Measurements from ENCODE around the gene OPRM1. TPM values are rescaled to one million over a fixed set of nuclear protein-coding genes. Genes with fewer than 3 reads are reported as not detected.
"Not testable (repeated sequence)": the region's sequence is repeated elsewhere in the genome, so short reads cannot be mapped to it uniquely, and the experiment has no call there.

Gene OPRM1
- total RNA-seq, 1 donor from 2014 or later, result 1.2 TPM

DNA sequence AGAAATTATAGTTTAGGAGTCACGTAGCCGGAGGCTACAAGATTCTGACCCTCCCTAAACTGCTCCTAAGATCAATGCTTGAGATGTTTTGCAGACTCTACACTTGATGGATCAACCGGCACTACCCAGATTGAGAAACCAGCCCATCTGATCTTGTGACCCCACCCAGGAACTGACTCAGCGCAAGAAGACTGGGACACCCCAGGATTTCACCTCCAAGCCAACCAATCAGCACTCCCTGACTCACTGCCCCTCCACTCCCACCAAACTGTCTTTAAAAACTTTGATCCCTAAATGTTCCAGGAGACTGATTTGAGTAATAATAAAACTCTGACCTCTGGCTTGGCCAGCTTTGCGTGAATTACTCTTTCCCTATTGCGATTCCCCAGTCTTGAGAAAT lies 99.8 kb downstream of the OPRM1 start:
- FAIRE-seq (no peak), DNase-seq (ENCODE audit: low spot score in 2 of 2) (no peak)

DNA sequence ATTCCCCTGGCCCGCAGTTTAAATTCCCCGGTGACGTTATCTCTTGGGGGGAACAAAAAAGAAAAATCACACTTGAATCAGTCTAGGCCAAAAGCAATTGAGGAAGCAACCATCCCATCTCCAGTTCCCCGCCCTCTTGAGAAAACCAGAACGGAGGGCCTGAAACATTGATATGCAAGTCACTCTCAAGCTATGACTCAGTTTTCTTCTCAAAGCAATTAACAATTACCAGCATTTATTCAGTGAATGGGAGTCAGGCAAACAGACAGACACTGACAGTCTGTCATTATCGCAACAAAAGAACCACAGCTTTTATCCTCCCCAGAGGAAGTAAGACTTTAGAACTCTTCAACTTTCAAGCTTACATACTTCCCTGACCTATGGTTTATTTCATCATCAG lies 100.9 kb downstream of the OPRM1 start:
- DNase-seq (ENCODE audit: low spot score in 2 of 2) (peak in 1 of 2 donors; percentile 6), FAIRE-seq (no peak)

DNA sequence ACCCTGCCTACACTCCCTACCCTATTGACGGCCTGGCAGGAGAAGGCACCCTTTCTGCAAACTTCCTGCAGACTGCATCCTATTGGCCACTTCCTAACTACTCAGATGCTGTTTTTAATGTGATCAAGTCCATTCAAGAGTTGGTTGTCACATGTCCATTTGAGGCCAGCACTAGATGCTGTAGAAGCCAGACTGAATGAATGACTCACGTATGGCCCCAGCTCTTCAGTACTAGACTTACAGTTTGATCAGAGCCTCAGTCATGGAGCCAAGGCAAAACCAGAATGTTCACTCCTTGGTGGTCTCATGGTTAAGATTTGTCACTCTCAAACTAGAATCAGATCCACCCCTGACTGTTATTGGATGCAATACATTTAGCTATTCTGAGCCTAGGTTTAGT lies 101.7 kb downstream of the OPRM1 start:
- FAIRE-seq (no peak), DNase-seq (ENCODE audit: low spot score in 2 of 2) (no peak)

DNA sequence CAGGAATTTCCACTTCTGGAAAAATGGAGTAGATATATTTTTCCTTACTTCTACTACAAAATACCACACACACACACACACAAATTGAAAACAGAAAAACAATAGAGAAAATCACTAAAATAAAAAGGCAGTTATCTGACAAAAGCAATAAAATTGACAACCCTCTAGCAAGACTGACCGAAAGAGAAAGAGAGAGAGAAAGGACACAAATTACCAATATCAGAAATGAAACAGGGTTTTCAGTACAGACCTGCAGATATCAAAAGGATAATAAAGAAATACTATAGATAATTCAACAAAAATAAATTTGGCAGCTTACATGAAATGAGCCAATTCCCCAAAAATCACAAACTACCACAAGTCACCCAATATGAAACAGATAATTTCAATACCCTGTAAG lies 104.7 kb downstream of the OPRM1 start:
- DNase-seq (ENCODE audit: low spot score in 2 of 2) (no peak), FAIRE-seq (no peak)

DNA sequence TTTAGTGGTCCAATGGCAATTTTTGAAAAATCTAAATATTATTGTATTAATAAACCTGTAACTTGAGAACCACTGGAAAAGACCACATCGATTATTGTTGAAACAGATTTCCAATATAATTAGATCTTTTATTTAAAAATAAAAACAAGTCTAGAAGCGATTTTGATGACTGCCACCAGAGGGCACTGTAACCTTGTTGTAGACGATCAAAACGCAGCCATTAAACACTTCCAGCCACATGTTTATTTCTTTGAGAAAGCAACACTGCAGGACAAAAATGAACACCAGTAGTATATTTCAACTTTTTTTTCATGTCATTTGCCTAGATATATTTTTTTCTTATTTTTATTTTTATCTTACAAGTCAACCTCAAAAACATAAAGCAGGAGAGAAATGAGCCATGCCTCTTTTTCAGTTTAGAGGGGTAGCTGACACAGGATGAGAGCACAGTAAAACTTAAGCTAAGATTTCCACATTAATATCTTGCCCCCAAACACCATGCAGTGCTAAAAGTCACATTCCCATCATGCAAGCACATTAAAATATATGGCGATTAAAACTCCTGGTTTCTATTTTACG lies 115.4 kb downstream of the OPRM1 start:
- peak; percentile 97 for FAIRE-seq
- DNase-seq (ENCODE audit: low spot score in 2 of 2), result peak in 1 of 2 donors; percentile 22

DNA sequence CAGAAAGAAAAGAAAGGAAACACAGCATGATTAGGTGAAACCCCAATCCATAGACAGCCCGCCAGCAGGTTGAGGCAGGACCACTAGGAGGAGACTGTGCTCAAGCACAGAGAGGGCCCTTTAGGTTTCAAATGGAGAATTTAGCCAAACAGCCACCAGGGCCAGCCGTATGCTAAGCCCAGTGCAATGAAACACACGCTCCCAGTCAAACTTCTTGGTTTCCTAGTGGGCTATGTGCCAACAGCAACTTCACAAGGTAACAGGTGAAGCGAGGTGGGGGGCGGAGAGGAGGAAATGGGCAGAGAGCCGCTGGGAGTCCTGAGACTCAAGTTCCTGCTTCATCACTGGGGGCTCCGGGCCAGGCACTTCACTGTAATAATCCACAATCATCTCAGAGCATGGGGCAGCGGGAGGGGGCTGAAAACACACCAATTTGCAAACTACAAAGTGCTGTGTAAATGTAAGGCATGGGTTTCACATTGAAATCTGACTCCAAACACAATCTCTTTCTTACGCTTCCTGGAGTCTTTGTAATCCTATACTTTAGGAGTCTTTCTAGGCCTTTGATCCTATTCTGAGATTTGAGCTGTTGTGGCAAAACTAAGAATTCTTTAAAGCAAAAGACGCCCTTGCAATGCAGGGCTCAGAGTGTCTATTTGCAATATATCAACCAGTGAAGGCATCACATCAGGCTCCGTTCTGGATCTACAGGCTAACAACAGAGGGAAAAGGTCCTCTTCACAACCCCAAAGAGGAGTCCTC lies 117.3 kb downstream of the OPRM1 start:
- DNase-seq (ENCODE audit: low spot score in 2 of 2) (no peak), FAIRE-seq (no peak)

DNA sequence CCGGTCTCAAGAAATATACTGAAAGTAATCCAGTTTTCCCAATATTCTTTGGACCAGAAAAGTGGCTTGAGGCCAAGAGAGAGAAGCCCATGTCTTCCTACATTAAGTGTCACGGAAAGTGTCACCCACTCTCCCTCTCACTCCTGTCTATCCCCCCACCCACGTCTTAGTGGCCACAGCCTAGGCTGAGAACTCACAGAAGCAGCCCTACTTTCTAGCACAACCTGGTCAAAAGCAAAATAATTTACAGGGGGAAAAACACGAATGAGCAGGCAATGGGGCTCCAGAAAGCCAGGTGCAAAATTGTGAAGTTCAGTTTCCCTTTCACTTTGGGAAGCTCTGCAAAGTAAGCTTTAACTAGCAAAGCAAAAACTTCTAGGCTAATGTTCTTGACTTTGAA lies 118.0 kb downstream of the OPRM1 start:
- no peak for FAIRE-seq
- DNase-seq (ENCODE audit: low spot score in 2 of 2), result no peak

DNA sequence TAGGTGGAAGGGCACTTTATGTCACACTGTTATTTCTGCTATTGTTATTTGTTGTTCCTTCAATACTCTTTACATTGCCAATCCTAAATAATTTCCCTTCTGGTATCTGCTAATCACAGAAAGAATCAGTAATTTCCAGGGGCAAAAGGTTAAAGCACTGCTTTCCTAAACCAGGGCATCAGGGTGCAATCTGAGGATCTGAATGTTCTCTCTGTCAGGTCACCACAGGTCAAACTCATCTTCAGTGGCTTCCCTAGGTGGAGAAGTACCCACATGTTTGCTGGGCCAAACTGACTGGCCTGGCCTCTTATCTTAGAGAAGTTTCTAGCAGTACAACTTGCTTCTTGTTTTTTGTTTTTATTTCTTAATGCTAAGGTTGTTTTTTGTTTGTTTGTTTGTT lies 118.7 kb downstream of the OPRM1 start:
- FAIRE-seq, result no peak
- no peak for DNase-seq (ENCODE audit: low spot score in 2 of 2)

DNA sequence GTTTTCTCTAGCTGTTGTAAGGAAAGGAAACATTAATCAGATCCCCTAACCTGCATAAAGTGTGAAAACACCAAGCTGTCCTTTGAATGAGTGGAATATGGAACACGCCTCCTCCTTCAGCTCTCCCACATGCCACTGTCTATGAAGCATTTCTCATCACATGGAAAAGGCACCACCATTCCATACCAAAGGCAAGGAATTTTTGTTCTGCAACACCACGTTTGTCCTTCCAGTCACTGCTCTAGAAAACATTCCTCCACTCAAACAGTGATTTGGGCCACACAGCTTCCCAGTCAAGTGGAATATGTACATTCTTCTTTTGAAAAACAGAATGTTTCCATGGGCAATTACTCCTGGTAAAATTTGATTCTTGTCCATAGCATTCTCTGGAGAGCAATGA lies 120.1 kb downstream of the OPRM1 start:
- no peak for FAIRE-seq
- no peak for DNase-seq (ENCODE audit: low spot score in 2 of 2)

DNA sequence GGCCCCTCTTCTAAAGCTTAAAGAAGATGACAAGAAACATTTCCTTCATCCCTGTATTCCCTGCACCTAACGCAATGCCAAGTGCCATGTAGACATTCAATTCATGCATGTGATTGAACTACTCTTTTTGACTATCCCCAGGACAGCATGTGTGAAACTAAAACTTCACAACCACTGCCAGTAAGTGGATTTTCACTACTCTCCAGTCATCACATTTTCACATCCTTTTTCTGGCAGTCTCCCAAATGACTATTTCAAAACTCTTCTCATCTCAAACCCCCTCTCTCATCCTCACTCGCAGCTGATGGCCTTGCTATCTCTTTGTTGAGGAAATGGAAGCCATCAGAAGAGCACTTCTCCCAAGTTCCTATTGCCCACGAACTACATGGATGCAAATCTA lies 122.6 kb downstream of the OPRM1 start:
- FAIRE-seq (no peak), DNase-seq (ENCODE audit: low spot score in 2 of 2) (no peak)

DNA sequence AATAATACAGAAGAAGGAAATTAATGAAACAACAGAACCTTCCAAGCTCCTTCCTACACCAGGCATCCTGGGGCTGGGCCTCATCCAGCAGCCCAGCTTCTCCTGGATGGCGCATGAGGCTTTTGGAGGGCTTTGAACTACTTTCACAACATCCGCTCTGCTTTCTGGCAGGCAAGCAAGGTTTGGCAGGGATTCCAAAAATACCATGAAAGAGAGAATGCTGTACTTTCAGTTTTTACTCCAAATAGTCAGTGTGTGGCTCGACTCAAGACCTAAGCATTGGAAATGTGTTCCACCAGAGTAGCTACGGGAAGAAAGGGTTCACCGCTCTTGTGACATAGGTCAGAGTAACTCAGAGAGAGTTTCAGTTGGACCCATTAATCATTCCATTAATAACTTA lies 125.4 kb downstream of the OPRM1 start:
- FAIRE-seq (no peak), DNase-seq (ENCODE audit: low spot score in 2 of 2) (peak in 1 of 2 donors; percentile 7)

DNA sequence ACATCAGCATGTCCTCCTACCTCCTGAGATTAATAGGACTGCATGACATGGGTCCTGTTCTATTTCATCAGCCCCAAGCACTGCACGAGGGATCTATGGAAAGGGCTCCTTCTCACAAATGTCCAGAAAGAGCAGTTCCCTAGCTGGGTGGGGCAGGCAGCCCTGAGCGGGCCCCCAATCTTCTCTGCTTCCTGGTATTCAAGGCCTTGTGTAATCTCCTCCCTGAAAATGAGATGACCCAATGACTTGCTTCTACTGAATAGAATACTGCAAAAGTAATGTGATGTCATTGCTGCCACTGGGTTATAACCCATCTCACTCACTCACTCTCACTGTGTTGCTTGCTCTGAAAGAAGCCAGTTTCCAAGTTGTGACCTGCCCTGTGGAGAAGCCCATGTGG lies 126.4 kb downstream of the OPRM1 start:
- DNase-seq (ENCODE audit: low spot score in 2 of 2), result no peak

DNA sequence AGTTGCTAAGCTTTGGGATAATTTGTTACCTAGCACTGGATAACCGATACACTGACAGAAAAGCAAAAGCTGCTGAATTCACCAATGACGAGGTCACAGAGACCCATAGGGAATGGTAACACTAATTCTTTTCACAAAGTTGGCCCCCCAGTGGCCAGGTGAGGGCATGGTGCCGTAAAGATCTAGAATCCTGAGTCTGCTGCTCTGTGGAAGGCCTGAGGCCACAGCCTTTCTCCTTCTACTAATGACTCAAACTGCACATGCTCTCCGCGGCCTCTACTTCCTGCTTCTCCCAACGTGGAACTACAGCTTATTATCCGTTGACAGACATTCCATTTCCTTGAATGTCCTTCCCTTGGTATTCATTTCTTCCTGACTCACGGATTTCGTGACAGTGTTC lies 127.1 kb downstream of the OPRM1 start:
- FAIRE-seq (no peak), DNase-seq (ENCODE audit: low spot score in 2 of 2) (no peak)

More for the DNA sequence above, 126.4 kb downstream of the OPRM1 start:
- FAIRE-seq, result no peak

DNA sequence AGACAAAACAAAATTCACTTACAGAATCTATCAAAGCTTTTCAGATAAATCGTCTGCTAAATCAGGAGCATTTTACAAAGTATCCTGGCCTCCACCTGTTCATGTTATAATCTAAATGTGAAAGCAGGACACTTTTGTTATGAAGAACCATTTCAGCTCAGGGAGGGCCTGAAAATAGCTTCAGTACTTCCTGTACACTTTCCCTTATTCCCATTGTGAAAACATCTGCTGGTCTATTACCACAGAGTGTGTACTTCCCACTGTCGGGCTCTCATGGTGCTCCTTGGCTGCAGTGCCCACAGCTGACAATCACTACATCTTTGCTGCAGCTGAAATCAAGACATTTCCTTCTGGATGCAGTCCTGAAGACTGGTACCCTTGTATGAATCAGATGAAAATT lies 128.1 kb downstream of the OPRM1 start:
- DNase-seq (ENCODE audit: low spot score in 2 of 2), result no peak
- FAIRE-seq, result no peak

DNA sequence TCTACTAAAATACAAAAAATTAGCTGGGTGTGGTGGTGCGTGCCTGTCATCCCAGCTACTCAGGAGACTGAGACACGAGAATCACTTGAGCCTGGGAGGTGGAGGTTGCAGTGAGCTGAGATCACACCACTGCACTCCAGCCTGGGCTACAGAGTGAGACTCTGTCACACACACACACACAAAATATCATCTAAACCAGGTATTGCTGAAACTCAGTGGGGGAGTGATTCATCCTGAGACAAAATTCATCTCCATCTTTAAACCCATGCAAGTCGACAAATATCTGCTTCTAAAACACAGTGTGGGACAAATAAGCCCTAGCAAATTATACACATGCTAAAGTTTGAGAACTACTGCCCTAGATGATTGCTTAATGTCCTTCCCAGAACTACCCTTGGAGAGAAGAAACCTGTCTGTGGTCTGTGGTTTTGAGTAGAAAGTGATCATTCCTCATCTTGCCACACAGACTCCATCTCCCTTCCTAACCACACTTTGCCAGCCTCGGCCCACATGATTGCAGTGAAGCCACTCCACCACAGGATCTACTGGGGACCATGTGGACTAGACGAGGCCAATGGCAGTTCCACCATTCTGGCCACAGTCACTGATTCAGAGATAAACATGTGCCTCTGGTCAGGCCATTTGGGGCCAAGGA lies 130.3 kb downstream of the OPRM1 start:
- DNase-seq (ENCODE audit: low spot score in 2 of 2) (no peak), FAIRE-seq (no peak)

DNA sequence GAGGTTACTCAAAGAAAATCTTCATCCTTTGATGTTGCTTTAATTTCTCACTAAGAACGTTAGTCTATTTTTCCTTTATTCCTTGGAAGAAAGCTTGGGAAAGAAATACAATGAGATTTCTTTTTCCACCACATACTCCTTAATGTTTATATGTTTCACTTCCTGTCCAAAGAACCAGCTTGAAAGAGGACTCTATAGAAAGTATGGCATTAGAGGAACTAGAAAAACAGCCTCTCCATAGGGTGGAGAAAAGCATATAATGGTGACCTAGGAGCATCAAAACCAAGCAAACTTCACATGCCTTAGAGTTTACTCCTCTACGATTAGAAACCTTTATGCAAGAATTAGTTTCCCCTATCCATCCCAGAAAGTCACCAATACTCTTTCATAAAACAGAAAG lies 131.1 kb downstream of the OPRM1 start:
- FAIRE-seq, result no peak

DNA sequence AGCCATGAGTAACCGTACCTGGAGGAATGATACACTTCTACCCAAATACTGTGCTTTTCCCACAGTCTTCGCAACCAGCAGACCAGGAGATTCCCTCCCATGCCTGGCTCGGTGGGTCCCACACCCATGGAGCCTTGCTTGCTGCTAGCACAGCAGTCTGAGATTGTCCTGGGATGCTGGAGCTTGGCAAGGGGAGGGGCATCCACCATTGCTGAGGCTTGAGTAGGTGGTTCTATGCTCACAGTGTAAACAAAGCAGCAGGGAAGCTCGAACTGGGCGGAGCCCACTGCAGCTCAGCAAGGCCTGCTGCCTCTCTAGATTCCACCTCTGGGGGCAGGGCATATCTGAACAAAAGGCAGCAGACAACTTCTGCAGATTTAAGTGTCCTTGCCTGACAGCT lies 133.4 kb downstream of the OPRM1 start:
- not testable (repeated sequence) for DNase-seq (ENCODE audit: low spot score in 2 of 2); FAIRE-seq

More for the DNA sequence above, 131.1 kb downstream of the OPRM1 start:
- no peak for DNase-seq (ENCODE audit: low spot score in 2 of 2)

DNA sequence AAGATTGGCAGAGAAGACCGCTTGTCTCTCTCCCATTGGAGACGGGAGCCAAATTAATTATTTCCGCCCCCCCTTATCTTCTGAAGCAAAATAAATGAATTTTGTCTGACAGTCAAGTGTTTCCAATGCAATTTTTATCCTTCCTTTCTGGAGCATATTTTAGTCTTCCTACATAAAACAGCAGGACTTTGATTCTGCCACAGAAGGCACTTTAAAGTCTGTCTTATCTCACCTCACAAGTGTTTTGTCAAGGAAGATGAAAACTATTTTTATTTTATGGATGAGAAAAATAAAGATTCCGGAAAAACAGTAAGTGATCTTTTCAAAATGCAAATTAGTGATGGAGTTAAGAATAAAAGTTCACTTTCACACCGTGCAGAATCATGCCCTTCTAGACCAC lies 140.4 kb downstream of the OPRM1 start:
- no peak for FAIRE-seq

DNA sequence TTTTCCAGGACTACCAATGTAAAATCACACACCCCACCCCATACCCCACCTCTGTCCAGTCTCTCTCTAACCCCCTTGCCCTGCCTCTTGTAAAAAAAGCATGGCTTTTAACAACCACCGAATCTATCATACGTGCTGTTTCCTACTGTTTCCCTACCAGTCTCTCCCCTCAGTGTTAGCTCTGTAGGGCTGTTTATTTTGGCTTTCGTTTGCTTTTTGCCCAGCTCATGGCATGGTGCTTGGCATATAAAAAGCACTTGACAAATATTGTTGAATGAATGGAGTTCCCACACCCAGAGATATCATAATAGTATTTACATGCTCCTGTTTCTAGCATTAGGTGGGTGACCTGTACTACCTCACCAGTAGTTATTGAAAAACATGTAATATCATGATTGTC lies 148.2 kb downstream of the OPRM1 start:
- FAIRE-seq, result no peak

More for the DNA sequence above, 140.4 kb downstream of the OPRM1 start:
- no peak for DNase-seq (ENCODE audit: low spot score in 2 of 2)

DNA sequence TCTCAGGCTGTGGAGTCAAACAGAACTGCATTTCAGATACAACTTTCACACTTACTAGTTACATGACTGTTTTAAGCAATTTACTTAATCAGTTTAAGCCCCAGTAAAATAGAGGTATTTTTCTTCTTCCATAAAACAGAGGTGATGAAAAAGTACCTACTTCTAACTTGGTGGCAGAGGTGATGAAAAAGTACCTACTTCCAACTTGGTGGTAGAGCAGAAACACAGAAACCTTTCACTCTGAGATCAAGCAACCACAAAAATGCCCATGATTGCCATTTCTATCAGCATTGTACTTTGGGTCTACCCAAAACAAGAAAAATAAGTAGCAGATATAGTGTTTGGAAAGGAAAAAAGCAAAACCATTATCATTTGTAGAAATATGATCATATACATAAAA lies 148.7 kb downstream of the OPRM1 start:
- DNase-seq (ENCODE audit: low spot score in 2 of 2), result no peak
- FAIRE-seq, result no peak

More for the DNA sequence above, 148.2 kb downstream of the OPRM1 start:
- DNase-seq (ENCODE audit: low spot score in 2 of 2), result no peak

DNA sequence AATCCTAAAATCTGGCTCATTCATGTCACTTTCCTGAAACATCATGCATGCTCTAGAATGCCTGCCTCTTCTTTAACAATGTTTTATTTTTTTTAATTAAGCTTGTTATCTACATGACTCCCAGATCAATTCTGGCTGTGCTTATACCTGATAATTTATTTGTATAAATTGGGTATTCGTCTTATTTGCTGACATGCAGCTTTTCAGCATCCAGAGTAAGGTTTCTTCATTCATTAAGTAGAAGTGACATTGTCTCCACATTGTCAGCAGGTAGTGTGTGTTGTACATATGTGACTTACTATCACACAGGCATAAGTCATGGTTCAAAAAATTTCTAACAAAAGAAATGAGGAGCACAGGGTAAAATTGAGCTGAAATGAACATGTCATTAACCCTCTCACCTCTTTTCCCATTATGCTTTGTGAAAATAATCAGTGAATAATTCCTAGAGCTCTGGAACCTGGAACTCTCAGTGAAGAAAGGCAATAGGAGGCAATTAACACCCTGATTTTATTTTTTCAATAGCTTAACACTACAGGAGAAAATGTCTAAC lies 157.4 kb downstream of the OPRM1 start:
- no peak for DNase-seq (ENCODE audit: low spot score in 2 of 2)
- no peak for FAIRE-seq

Measured in frontal cortex (tissue), 4 donors.